PC-9 (cell line): ENCODE data around the gene PALM3. TPM values are rescaled to one million over a fixed set of nuclear protein-coding genes. Genes with fewer than 3 reads are reported as not detected.

Experiments used
- BruUV-seq: library from RNA; stranded (reverse); fragments of 400-500 nt; replicated peaks from 2 replicates; lab custom pipeline; 2021; lab: Mats Ljungman, UMichigan
- CTCF ChIA-PET: fragments of 300-600 bp; sonication (Branson Sonifier 250); formaldehyde crosslinking; loops from one replicate; lab custom pipeline; 2022; ENCODE audit warnings: antibody characterized with exemption; lab: Charles Lee
- POLR2A ChIA-PET: fragments of 300-600 bp; sonication (Branson Sonifier 250); formaldehyde crosslinking; loops from one replicate; lab custom pipeline; 2022; ENCODE audit warnings: antibody characterized with exemption; ENCODE audit not compliant: unreplicated experiment; lab: Charles Lee
- DNase-seq, 2 experiments: peaks; one replicate each; pipeline versions ENCODE4 v3.0.0 to v3.0.0-alpha.2; 2015 to 2022; ENCODE audit warnings: mixed read lengths in 1 of 2
- H2AFZ ChIP-seq: fragments of 200-600 bp; sonication (generic); 2 replicates; pipeline ENCODE4 v1.8.1; 2017; ENCODE audit warnings: antibody characterized with exemption
- H3F3A ChIP-seq: fragments of 200-600 bp; sonication (generic); 2 replicates; pipeline ENCODE4 v1.8.1; 2017; ENCODE audit warnings: antibody characterized with exemption, mild to moderate bottlenecking, low read depth; ENCODE audit not compliant: insufficient read depth
- H3K27ac ChIP-seq: fragments of 200-600 bp; sonication (generic); 2 replicates; pipeline ENCODE4 v1.6.1; 2016; ENCODE audit warnings: mixed run types
- H3K27me3 ChIP-seq: fragments of 200-600 bp; sonication (generic); 2 replicates; pipeline ENCODE4 v1.6.1; 2016; ENCODE audit warnings: low read depth, mixed run types; ENCODE audit not compliant: insufficient read depth
- H3K36me3 ChIP-seq: fragments of 200-600 bp; sonication (generic); 2 replicates; pipeline ENCODE4 v1.6.1; 2016; ENCODE audit warnings: low read depth, mixed run types
- H3K4me1 ChIP-seq: fragments of 200-600 bp; sonication (generic); replicated peaks from 2 replicates; pipeline ENCODE4 v1.6.1; 2016; ENCODE audit warnings: mixed run types; ENCODE audit not compliant: insufficient read depth
- H3K4me2 ChIP-seq: fragments of 200-600 bp; sonication (generic); 2 replicates; pipeline ENCODE4 v1.6.1; 2017; ENCODE audit warnings: mixed run types
- H3K4me3 ChIP-seq: fragments of 200-600 bp; sonication (generic); 2 replicates; pipeline ENCODE4 v1.6.1; 2016; ENCODE audit warnings: mixed run types
- H3K79me2 ChIP-seq: fragments of 200-600 bp; sonication (generic); 2 replicates; pipeline ENCODE4 v1.6.1; 2017; ENCODE audit warnings: low read depth, mixed run types
- H3K9me2 ChIP-seq: fragments of 200-600 bp; sonication (generic); 2 replicates; pipeline ENCODE4 v1.8.1; 2017; ENCODE audit warnings: mild to moderate bottlenecking; ENCODE audit not compliant: insufficient read depth
- H3K9me3 ChIP-seq: fragments of 200-600 bp; sonication (generic); 2 replicates; pipeline ENCODE4 v1.8.1; 2016; ENCODE audit warnings: low read depth; ENCODE audit not compliant: insufficient read depth
- H4K20me1 ChIP-seq: fragments of 200-600 bp; sonication (generic); 2 replicates; pipeline ENCODE4 v1.8.1; 2017; ENCODE audit not compliant: insufficient read depth
- CTCF ChIP-seq: fragments of 200-600 bp; sonication (generic); conservative IDR thresholded peaks from 2 replicates; pipeline ENCODE4 v1.6.1; 2017; ENCODE audit warnings: mixed run types, antibody characterized with exemption, mild to moderate bottlenecking, moderate library complexity
- EZH2 ChIP-seq: fragments of 200-600 bp; sonication (generic); IDR thresholded peaks from 2 replicates; pipeline ENCODE4 v1.8.0; 2017; ENCODE audit warnings: antibody characterized with exemption, low read depth
- intact Hi-C: fragments of 100-400 bp; cut with micrococcal nuclease; formaldehyde crosslinking; loops from one replicate; pipeline ENCODE4 v1.10.0; 2022; ENCODE audit not compliant: unreplicated experiment
- total RNA-seq: library from RNA; stranded (reverse); gene quantifications from 2 replicates; pipeline ENCODE4 v1.2.3, GENCODE V29; 2021

The PALM3 gene
- total RNA-seq, 1 experiment from 2014 or later = 28.8 TPM

DNA sequence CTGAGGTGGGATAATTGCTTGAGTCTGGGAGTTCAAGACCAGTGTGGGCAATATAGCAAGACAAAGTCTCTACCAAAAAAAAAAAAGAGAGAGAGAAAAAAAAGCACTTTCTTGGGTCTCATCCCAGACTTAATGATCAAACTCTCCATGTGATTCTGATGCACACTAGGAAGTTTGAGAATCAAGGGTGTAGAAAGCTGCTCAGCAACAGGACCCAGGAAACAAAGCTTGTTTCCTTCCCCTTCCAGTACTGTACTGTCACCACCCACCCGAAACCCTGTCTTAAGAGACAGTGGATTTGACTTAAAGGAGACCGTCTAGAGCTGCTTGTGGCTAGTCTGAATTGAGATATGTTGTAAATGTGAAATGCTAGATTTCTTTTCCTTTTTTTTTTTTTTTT lies 16.5 kb upstream of the PALM3 start:
- no peak overlapping the region for H3K4me3 ChIP-seq
- peaks cover 14% of the 10 kb centered on the region for H3K79me2 ChIP-seq
- H3K36me3 ChIP-seq = no peaks in the 10 kb centered on the region
- TF ChIP-seq CTCF = no peak
- TF ChIP-seq EZH2 = no peak
- peaks cover 15% of the 10 kb centered on the region; the same call in 1 of the 2 replicates for H3F3A ChIP-seq
- no peaks in the 10 kb centered on the region for H4K20me1 ChIP-seq
- no peak overlapping the region for H3K4me2 ChIP-seq
- no peak overlapping the region for H3K27ac ChIP-seq
- intact Hi-C loops = no loop called here
- H3K4me1 ChIP-seq = peaks cover 26% of the 10 kb centered on the region
- no peak for DNase-seq
- ChIA-PET POLR2A (interaction anchor here (0.5 to 0.6 kb wide), 2 partner anchors 71 to 155 kb away, joined by 3 to 6 read pairs; no protein-coding TSS in a partner anchor), CTCF (interaction anchor here (0.6 to 0.7 kb wide), 4 partner anchors 54 to 304 kb away, joined by 4 to 7 read pairs (median 6); partner anchors contain the start of genes ASF1B and C19orf53)
- H2AFZ ChIP-seq = no peak overlapping the region
- no peaks in the 10 kb centered on the region for H3K27me3 ChIP-seq
- no peaks in the 10 kb centered on the region for H3K9me2 ChIP-seq
- no peaks in the 10 kb centered on the region for H3K9me3 ChIP-seq
- no TSS peak for BruUV-seq

DNA sequence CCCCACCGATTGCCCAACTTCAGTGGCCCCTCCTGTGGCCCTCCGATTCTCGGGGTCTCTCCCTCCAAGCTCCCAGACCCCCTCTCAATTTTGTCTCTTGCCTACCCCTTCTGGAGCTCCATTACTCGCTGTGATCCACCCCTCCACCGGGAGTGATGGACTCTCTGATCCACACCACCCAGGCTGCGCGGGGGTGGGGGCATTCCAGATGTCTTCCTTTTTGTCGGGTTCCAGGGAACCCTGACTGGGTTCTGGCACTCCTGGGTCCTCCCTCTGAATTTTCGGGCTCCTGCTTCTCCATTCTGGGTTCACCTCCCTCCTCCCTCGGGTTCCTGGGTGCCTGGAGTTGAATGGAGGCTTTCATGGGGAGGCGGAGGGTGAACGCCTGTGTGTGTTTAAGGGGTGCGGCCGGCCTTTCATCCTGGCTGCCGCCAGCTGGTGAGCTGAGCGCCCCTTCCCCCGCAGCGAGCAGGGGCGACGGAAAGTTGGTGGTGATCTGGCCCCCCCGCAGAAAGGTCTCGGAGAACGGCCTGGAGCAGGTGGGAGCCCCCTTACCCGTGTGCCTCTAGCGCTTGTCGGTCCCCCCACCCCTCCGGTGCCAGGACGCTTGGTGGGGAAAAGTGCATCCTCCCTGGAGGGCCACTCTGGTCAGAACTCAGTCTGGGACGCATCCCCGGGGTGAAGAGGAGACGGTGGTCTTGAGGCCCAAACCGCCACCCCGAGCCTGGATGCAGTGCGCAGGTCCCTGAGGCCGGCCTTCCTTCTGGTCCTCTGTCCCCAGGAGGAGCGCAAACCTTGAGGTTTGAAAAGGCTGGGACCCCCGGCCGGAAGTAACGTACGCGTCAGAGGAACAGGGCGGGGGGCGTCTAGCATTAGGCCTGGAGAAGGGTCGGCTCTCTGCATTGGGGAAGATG lies 12.3 kb upstream of the PALM3 start:
- CTCF ChIA-PET = interaction anchor here (0.9 to 1.3 kb wide), 2 partner anchors 181 to 194 kb away, joined by 5 to 6 read pairs; no protein-coding TSS in a partner anchor

More for the DNA sequence above, 12.3 kb upstream of the PALM3 start:
- H3F3A ChIP-seq = peaks cover 29% of the 10 kb centered on the region
- peak overlapping the region; percentile 83 for H2AFZ ChIP-seq
- H3K9me2 ChIP-seq = no peaks in the 10 kb centered on the region
- peak; percentile 39 to 50 for DNase-seq
- BruUV-seq = TSS peak; percentile 53
- H3K79me2 ChIP-seq = no peaks in the 10 kb centered on the region
- no peaks in the 10 kb centered on the region for H3K9me3 ChIP-seq
- H3K4me1 ChIP-seq = 0 out of 2 replicates have a peak, but pooled peaks cover 10% of the 10 kb centered on the region
- H3K36me3 ChIP-seq = no peaks in the 10 kb centered on the region
- no peaks in the 10 kb centered on the region for H4K20me1 ChIP-seq
- H3K27me3 ChIP-seq = no peaks in the 10 kb centered on the region
- no peak for TF ChIP-seq EZH2
- TF ChIP-seq CTCF = peak; percentile 38; the same call in 1 of the 2 replicates
- H3K4me3 ChIP-seq = peak overlapping the region; percentile 72
- intact Hi-C loops = loop anchor here (2.0 to 5.0 kb wide), 3 partner anchors 42 to 477 kb away; partner anchors contain the start of genes IL27RA and RFX1
- H3K4me2 ChIP-seq = peak overlapping the region; percentile 93
- no peak overlapping the region for H3K27ac ChIP-seq
- POLR2A ChIA-PET = interaction anchor here (0.5 kb wide), 1 partner anchor 212 kb away, joined by 8 read pairs; no protein-coding TSS in a partner anchor
